H1 (cell line): ENCODE data around the gene RGS5. TPM values are rescaled to one million over a fixed set of nuclear protein-coding genes. Genes with fewer than 3 reads are reported as not detected.

Experiments
- BRCA1 ChIP-seq: IDR thresholded peaks from 2 replicates; pipeline ENCODE4 v1.6.1; 2012; ENCODE audit warnings: low read depth, low read length, improper control_type of control experiment
- FOSL1 ChIP-seq: IDR thresholded peaks from 2 replicates; pipeline ENCODE4 v1.6.1; 2011; ENCODE audit warnings: mild to moderate bottlenecking, low read depth, low read length, moderate library complexity; ENCODE audit not compliant: insufficient read depth
- KDM5A ChIP-seq: fragments of 200-600 bp; IDR thresholded peaks from 2 replicates; pipeline ENCODE4 v1.7.1; 2012; ENCODE audit warnings: mild to moderate bottlenecking, low read length, inconsistent platforms, mixed read lengths
- POLR2AphosphoS5 ChIP-seq: IDR thresholded peaks from 2 replicates; pipeline ENCODE4 v1.6.1; 2011; ENCODE audit warnings: low read depth, low read length
- polyA plus RNA-seq, 7 experiments: library from polyadenylated mRNA; depleted of rRNA in 3 of 7; stranded (reverse) in 5 of 7; unstranded in 2 of 7; fragments of >200 nt in 5 of 7; fragments of 200-250 nt in 2 of 7; gene quantifications; 1 replicate in 5 of 7; 2 replicates in 1 of 7; 4 replicates in 1 of 7; pipeline versions ENCODE4 v1.2.1 to v1.2.3, GENCODE V29; 2011 to 2013; ENCODE audit warnings: missing spikeins in 2 of 7, mixed read lengths in 2 of 7
- total RNA-seq: library from RNA; stranded (reverse); fragmentation: NEBNext Ultra II Directional; extraction: Animal tissue kit (Norgen Biotek cat#: 25700); gene quantifications from 2 replicates; pipeline ENCODE4 v1.2.1, GENCODE V29; 2021
- TF ChIP-seq, protein P1 (sequence below): fragments of 300-600 bp; sonication (generic); IDR thresholded peaks from 2 replicates; pipeline ENCODE4 v1.7.1; 2012; ENCODE audit warnings: low read length, moderate library complexity, mild to moderate bottlenecking, inconsistent platforms; ENCODE audit not compliant: insufficient replicate concordance

The RGS5 gene
- total and polyA plus RNA-seq, 2 of the 8 experiments (the other 6 are each of a cell fraction or from before 2014, with no cell fraction given) = 75.5 to 103 TPM

DNA sequence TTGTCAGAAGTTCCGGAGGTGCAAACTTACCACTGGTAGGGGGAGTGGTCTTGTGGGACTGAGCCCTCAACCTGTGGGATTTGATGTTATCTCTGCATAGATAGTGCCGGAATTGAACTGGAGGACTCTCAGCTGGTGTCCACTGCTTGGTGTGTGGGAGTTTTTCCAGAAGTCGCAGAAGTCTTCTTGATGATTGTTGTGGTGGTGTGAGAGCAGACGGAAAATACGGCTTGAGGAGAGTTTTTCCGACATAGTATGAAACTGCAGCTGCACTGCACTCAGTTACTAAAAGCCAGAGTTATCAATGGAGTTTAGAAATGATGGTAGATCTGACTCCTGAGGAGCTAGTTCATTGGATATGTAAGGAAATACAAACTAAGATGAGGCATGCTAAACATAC, 14.9 kb downstream of the RGS5 start (continued):
- TF ChIP-seq KDM5A = no peak
- no peak for TF ChIP-seq BRCA1
- TF ChIP-seq FOSL1 = no peak
- TF ChIP-seq POLR2AphosphoS5 = no peak
- TF ChIP-seq, protein P1, sequence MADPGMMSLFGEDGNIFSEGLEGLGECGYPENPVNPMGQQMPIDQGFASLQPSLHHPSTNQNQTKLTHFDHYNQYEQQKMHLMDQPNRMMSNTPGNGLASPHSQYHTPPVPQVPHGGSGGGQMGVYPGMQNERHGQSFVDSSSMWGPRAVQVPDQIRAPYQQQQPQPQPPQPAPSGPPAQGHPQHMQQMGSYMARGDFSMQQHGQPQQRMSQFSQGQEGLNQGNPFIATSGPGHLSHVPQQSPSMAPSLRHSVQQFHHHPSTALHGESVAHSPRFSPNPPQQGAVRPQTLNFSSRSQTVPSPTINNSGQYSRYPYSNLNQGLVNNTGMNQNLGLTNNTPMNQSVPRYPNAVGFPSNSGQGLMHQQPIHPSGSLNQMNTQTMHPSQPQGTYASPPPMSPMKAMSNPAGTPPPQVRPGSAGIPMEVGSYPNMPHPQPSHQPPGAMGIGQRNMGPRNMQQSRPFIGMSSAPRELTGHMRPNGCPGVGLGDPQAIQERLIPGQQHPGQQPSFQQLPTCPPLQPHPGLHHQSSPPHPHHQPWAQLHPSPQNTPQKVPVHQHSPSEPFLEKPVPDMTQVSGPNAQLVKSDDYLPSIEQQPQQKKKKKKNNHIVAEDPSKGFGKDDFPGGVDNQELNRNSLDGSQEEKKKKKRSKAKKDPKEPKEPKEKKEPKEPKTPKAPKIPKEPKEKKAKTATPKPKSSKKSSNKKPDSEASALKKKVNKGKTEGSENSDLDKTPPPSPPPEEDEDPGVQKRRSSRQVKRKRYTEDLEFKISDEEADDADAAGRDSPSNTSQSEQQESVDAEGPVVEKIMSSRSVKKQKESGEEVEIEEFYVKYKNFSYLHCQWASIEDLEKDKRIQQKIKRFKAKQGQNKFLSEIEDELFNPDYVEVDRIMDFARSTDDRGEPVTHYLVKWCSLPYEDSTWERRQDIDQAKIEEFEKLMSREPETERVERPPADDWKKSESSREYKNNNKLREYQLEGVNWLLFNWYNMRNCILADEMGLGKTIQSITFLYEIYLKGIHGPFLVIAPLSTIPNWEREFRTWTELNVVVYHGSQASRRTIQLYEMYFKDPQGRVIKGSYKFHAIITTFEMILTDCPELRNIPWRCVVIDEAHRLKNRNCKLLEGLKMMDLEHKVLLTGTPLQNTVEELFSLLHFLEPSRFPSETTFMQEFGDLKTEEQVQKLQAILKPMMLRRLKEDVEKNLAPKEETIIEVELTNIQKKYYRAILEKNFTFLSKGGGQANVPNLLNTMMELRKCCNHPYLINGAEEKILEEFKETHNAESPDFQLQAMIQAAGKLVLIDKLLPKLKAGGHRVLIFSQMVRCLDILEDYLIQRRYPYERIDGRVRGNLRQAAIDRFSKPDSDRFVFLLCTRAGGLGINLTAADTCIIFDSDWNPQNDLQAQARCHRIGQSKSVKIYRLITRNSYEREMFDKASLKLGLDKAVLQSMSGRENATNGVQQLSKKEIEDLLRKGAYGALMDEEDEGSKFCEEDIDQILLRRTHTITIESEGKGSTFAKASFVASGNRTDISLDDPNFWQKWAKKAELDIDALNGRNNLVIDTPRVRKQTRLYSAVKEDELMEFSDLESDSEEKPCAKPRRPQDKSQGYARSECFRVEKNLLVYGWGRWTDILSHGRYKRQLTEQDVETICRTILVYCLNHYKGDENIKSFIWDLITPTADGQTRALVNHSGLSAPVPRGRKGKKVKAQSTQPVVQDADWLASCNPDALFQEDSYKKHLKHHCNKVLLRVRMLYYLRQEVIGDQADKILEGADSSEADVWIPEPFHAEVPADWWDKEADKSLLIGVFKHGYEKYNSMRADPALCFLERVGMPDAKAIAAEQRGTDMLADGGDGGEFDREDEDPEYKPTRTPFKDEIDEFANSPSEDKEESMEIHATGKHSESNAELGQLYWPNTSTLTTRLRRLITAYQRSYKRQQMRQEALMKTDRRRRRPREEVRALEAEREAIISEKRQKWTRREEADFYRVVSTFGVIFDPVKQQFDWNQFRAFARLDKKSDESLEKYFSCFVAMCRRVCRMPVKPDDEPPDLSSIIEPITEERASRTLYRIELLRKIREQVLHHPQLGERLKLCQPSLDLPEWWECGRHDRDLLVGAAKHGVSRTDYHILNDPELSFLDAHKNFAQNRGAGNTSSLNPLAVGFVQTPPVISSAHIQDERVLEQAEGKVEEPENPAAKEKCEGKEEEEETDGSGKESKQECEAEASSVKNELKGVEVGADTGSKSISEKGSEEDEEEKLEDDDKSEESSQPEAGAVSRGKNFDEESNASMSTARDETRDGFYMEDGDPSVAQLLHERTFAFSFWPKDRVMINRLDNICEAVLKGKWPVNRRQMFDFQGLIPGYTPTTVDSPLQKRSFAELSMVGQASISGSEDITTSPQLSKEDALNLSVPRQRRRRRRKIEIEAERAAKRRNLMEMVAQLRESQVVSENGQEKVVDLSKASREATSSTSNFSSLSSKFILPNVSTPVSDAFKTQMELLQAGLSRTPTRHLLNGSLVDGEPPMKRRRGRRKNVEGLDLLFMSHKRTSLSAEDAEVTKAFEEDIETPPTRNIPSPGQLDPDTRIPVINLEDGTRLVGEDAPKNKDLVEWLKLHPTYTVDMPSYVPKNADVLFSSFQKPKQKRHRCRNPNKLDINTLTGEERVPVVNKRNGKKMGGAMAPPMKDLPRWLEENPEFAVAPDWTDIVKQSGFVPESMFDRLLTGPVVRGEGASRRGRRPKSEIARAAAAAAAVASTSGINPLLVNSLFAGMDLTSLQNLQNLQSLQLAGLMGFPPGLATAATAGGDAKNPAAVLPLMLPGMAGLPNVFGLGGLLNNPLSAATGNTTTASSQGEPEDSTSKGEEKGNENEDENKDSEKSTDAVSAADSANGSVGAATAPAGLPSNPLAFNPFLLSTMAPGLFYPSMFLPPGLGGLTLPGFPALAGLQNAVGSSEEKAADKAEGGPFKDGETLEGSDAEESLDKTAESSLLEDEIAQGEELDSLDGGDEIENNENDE = no peak
